VCaP (cell line): ENCODE data around the gene BTBD3.

Experiments
- H3K27ac ChIP-seq: fragments of 450-650 bp; 2 replicates; pipeline ENCODE4 v1.5.1; 2017
- TF ChIP-seq, protein P1 (sequence below): fragments of 450-650 bp; conservative IDR thresholded peaks from 2 replicates; pipeline ENCODE4 v1.5.1; 2017; ENCODE audit warnings: mild to moderate bottlenecking, moderate library complexity

Gene BTBD3

DNA sequence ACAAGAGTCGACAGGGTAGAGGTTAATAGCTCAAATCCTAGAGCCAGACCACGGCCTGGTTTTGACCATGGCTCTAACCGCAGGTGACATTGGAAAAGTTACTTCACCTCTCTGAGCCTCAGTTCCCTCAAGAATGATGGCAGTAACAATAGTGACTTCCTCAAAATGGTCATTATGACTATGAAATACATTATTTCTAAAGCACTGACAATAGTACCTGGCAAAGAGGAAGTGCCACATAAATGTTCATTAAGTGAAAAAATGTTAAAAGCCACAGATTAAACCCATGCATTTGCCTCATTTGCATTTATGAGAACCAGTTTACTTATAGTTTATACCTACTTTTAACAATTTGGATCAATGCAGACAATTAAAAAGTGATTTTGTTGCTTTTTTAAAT lies 12.3 kb downstream of the BTBD3 start:
- TF ChIP-seq, protein P1, sequence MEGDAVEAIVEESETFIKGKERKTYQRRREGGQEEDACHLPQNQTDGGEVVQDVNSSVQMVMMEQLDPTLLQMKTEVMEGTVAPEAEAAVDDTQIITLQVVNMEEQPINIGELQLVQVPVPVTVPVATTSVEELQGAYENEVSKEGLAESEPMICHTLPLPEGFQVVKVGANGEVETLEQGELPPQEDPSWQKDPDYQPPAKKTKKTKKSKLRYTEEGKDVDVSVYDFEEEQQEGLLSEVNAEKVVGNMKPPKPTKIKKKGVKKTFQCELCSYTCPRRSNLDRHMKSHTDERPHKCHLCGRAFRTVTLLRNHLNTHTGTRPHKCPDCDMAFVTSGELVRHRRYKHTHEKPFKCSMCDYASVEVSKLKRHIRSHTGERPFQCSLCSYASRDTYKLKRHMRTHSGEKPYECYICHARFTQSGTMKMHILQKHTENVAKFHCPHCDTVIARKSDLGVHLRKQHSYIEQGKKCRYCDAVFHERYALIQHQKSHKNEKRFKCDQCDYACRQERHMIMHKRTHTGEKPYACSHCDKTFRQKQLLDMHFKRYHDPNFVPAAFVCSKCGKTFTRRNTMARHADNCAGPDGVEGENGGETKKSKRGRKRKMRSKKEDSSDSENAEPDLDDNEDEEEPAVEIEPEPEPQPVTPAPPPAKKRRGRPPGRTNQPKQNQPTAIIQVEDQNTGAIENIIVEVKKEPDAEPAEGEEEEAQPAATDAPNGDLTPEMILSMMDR: no peak
- H3K27ac ChIP-seq: no peak overlapping the region

DNA sequence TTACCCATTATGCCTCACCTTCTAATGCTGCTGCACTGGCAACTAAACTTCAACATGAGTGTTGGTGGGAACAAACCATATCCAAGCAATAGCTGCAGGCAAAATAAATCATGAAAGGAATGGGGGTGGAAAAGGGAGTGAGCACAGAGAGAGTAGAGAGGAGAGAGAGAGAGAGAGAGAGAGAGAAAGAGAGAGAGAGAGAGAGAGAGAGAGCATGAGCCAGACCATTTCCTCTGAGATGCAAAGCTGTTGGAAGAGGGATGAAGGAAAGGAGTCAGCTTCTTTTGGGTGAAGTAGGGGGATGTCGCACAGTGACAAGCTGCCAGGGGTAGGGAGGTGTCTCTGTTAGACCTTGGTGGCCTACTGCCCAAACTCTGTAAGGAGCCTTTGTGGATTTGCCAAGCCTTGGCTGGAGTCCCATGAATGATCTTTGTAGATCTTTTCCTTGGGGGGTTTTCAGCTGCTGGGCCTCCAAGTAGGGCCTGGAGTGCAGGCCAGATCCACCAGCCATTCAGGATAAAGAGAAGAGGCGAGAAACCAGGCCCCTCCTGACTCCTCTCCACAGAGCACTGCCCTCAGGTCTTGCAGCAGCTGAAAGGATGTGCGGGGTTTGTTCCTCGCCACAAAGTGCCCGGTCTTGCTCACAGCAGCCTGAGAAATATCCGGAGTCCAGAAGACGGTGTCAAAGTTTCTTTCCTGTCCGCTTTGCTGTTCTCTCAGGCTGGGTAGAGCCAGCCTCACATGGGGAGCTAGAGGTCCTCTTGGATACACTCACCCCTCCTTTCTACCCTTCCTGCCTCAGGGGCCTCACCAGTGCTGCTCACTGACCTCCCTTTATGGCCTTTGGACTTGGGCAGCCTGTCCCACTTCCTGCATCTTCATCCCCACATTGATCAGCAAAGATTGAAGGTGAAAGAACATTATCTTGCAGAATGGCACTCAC lies 17.8 kb downstream of the BTBD3 start:
- no peak overlapping the region for H3K27ac ChIP-seq
- TF ChIP-seq, protein P1: no peak

DNA sequence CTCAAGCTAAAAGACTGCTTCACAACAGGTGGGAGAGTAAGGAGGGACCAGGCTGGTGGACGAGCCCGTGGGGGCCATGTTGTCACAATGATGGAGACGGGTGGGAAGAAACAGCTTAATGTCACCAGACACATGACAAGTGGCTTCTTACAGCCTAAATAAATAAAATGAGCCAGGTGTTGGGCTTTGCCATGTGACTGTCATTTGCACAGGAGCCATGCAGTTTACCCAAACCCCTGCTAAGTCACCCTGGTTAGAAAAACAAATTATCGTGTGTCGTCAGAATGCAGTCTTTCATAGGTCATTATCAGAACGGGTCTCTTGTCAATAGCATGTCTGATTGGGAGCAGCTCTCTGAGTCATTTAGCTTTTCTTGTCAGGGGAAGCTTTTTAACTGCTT lies 18.5 kb downstream of the BTBD3 start:
- TF ChIP-seq, protein P1: no peak

DNA sequence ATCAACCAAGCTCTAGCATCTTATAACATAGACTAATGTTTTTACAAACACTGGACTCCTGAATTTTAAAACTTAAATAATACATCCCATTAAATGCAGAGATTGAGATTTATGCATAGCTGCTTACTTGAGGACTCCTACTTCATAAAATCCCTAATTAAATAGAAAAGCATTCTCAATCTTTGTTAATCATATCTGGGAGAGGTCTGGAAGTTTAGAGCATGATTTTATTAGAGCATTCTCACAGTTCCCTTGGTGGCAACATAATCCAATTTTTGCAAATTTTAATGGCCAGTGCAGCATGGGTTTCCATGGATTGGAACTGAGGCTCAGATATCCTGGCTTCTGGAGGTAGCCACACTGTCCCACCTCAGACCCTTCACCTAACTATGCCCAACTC lies 19.5 kb downstream of the BTBD3 start:
- TF ChIP-seq, protein P1: no peak
- no peak overlapping the region for H3K27ac ChIP-seq

More for the DNA sequence above, 18.5 kb downstream of the BTBD3 start:
- no peak overlapping the region for H3K27ac ChIP-seq

DNA sequence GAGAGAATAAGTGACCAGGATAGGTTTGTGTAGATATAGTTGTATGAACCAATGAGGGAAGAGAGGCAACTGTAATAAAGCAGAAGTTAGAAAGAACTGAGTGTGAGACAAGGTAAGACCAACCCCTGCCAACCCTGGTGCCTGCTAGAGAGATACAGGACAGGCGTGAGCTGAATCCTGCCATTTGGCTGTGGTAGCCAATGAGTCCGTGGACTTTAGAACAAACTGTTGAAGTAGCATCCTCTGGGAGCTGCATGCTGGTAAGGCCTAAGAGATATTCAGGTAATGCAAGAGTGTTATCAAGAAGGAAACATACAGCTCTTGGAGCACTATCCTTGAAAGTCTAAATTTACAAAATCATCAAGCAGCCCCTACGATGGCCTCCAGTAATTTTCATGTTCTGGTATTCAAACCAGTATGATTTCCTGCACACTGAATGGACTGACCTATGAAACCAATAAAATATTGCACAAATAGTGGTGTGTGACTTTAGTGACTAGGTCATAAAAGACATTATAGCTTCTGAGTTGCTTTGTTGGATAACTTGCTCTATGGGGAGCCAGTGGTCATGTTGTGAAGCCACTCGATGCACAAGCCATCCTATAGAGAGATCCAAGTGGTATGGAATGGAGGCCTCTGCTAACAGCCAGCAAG lies 24.0 kb downstream of the BTBD3 start:
- TF ChIP-seq, protein P1: no peak
- H3K27ac ChIP-seq: no peak overlapping the region

DNA sequence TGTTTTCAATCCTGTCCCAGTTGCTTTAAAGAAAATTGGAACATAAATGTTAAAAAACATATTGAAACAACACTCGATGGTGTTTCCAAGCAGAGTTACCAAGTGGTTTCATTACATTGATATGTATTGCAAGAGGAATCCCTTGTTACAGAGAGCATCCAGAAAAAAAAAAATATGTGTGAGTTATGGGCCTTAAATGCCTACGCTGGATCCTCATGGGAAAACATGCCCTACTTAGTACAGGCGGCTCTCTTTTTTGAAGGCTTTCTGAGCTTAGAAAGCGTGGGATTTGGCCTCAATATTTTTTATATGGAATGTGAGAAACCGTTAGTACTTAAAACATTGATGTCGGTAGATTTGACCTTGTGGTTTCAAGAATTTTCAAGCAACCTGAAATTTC lies 26.1 kb downstream of the BTBD3 start:
- TF ChIP-seq, protein P1: no peak
- H3K27ac ChIP-seq: no peak overlapping the region

DNA sequence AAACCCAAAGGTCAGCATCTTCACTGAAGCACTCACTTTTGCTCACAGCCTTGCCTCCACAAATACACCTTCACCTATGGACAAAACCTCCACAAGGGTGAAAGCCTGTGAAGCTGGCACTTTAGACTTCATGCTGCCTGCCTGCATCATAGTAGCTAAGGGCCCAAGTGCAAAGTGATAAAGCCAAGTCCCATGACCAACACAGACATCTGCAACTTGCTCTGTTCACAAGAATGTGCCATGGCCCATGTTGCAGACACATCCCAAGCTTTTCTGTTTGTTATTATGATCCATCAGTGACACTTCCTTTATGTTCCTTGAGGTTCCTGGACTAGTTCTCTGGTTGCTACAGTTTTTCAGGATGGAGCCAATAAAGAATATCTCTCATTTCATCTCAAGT lies 31.1 kb downstream of the BTBD3 start:
- no peak overlapping the region for H3K27ac ChIP-seq
- TF ChIP-seq, protein P1: no peak
